HCT116 (cell line): Measurements from ENCODE around the gene RGS8.

ENCODE experiments used
- CTCF ChIP-seq, 3 experiments: fragments of 200-600 bp in 1 of 3; sonication (generic) in 1 of 3; IDR thresholded peaks in 2 of 3; conservative IDR thresholded peaks in 1 of 3; 2 replicates each; pipeline ENCODE4 v1.5.1; 2012 to 2017; ENCODE audit warnings: low read depth in 2 of 3, low read length in 2 of 3, antibody characterized with exemption in 1 of 3, borderline replicate concordance in 1 of 3, control low read depth in 1 of 3, mild to moderate bottlenecking in 1 of 3, mixed read lengths in 1 of 3, mixed run types in 1 of 3, moderate library complexity in 1 of 3; ENCODE audit not compliant: insufficient read depth in 1 of 3
- EGR1 ChIP-seq: IDR thresholded peaks from 2 replicates; pipeline ENCODE4 v1.6.1; 2012; ENCODE audit warnings: low read depth
- EZH2phosphoT487 ChIP-seq: fragments of 200-600 bp; IDR thresholded peaks from 2 replicates; pipeline ENCODE4 v1.6.1; 2018; ENCODE audit warnings: antibody characterized with exemption, borderline replicate concordance
- JUND ChIP-seq: IDR thresholded peaks from 2 replicates; pipeline ENCODE4 v1.6.1; 2012
- MAX ChIP-seq: IDR thresholded peaks from 2 replicates; pipeline ENCODE4 v1.6.1; 2012
- POLR2A ChIP-seq: IDR thresholded peaks from 2 replicates; pipeline ENCODE4 v1.7.0; 2011; ENCODE audit warnings: borderline replicate concordance; ENCODE audit not compliant: insufficient read depth, insufficient read length; ENCODE audit errors: extremely low read depth
- POLR2AphosphoS5 ChIP-seq: IDR thresholded peaks from 2 replicates; pipeline ENCODE4 v1.6.1; 2011; ENCODE audit warnings: mild to moderate bottlenecking, low read depth, low read length, moderate library complexity
- RAD21 ChIP-seq: IDR thresholded peaks from 2 replicates; pipeline ENCODE4 v1.6.1; 2012; ENCODE audit warnings: low read depth, mild to moderate bottlenecking
- REST ChIP-seq: IDR thresholded peaks from 2 replicates; pipeline ENCODE4 v1.6.1; 2012; ENCODE audit warnings: low read depth
- SP1 ChIP-seq: IDR thresholded peaks from 2 replicates; pipeline ENCODE4 v1.6.1; 2012; ENCODE audit warnings: low read depth
- SRF ChIP-seq: IDR thresholded peaks from 2 replicates; pipeline ENCODE4 v1.6.1; 2012; ENCODE audit warnings: low read depth
- TCF7L2 ChIP-seq: IDR thresholded peaks from 2 replicates; pipeline ENCODE4 v1.7.0; 2011; ENCODE audit warnings: borderline replicate concordance, inconsistent platforms; ENCODE audit not compliant: insufficient read depth, insufficient read length; ENCODE audit errors: extremely low read depth
- YY1 ChIP-seq: IDR thresholded peaks from 2 replicates; pipeline ENCODE4 v1.6.1; 2011; ENCODE audit warnings: low read length, low read depth, moderate library complexity, mild to moderate bottlenecking; ENCODE audit not compliant: insufficient replicate concordance; ENCODE audit errors: extremely low read depth
- ZFX ChIP-seq: fragments of 450-650 bp; IDR thresholded peaks from 2 replicates; pipeline ENCODE4 v1.6.1; 2017

GRCh38 chr1:182685215-182685614 lies 828 bp upstream of the RGS8 start:
- TF ChIP-seq CTCF (IDR thresholded peaks at IDR 0.05 in 2 of 3, conservative IDR thresholded peaks at IDR 0.05 in 1 of 3; ENCODE audit: borderline replicate concordance in 1 of 3, insufficient read depth in 1 of 3, low read depth in 2 of 3, low read length in 2 of 3) (no peak), RAD21 (no peak), POLR2A (no peak), JUND (no peak), SRF (no peak), MAX (no peak), TCF7L2 (no peak), SP1 (no peak), POLR2AphosphoS5 (no peak), YY1 (no peak), REST (no peak), EGR1 (no peak), EZH2phosphoT487 (no peak), ZFX (no peak)
